ENCODE data around the gene PCGF2. TPM values are rescaled to one million over a fixed set of nuclear protein-coding genes. Genes with fewer than 3 reads are reported as not detected.

The PCGF2 gene
- total RNA-seq, 6 donors from 2014 or later, result 14.6 to 51.7 (median 31.9) TPM

GRCh38 chr17:38752308-38753070, 4.4 kb upstream of the PCGF2 start, which contains the start of gene PSMB3:
Gene PSMB3, plus strand, starts transcription at chr17:38752741. Its CDS starts 86 bp downstream, at chr17:38752827.
- 0 to 1% methylated on average over 39 to 42 of the region's 44 CpGs for WGBS, 2 donors
- TF ChIP-seq CTCF (IDR thresholded peaks at IDR 0.05) (peak in 2 of 6 experiments; percentile 7 to 14), EP300 (IDR thresholded peaks at IDR 0.05) (no peak), POLR2AphosphoS5 (IDR thresholded peaks at IDR 0.05) (peak; percentile 83 to 89), POLR2A (IDR thresholded peaks at IDR 0.05) (peak in 3 of 4 donors; percentile 7 to 75 (median 20))
- DNase-seq (peak; percentile 98 to 100), ATAC-seq (ENCODE audit: low FRiP score in 2 of 2) (peak; percentile 90 to 95)
- Histone ChIP-seq H3K36me3 (peaks cover 6 to 30% (median 20%) of the 10 kb centered on the region in 4 donors), H3K9me3 (no peaks in the 10 kb centered on the region), H3K4me1 (peaks cover 42 to 61% (median 53%) of the 10 kb centered on the region in 4 donors), H3K4me3 (peak within 1 kb of the TSS; percentile 77 to 92 (median 84)), H3K27ac (peak within 1 kb of the TSS; percentile 89 to 95 (median 91)), H3K27me3 (peaks cover 0 to 9% (median 2%) of the 10 kb centered on the region in 4 donors)

- peaks cover 47 to 67% (median 59%) of the 10 kb centered on the region in 4 donors for H3K4me1 ChIP-seq
- 1% methylated on average over 32 to 40 of the region's 44 CpGs for WGBS, 2 donors
- H3K9me3 ChIP-seq, result no peaks in the 10 kb centered on the region
- H3K27me3 ChIP-seq, result peaks cover 0 to 14% (median 2%) of the 10 kb centered on the region in 4 donors
- H3K4me3 ChIP-seq, result peak overlapping the region; percentile 67 to 85 (median 80)
- DNase-seq, result peak; percentile 90 to 91
- peaks cover 6 to 24% (median 15%) of the 10 kb centered on the region in 4 donors for H3K36me3 ChIP-seq
- H3K27ac ChIP-seq, result peak overlapping the region; percentile 89 to 95 (median 91)
- TF ChIP-seq CTCF (IDR thresholded peaks at IDR 0.05) (peak in 1 of 6 experiments; percentile 3), POLR2AphosphoS5 (IDR thresholded peaks at IDR 0.05) (peak in 1 of 2 donors; percentile 42), POLR2A (IDR thresholded peaks at IDR 0.05) (peak in 1 of 4 donors; percentile 17), EP300 (IDR thresholded peaks at IDR 0.05) (no peak)
- peak; percentile 69 to 81 for ATAC-seq (ENCODE audit: low FRiP score in 2 of 2)
These were observed 3.7 kb upstream of the PCGF2 start for GRCh38 chr17:38751808-38752307.

GRCh38 chr17:38751144-38751807, 3.1 kb upstream of the PCGF2 start:
- ATAC-seq (ENCODE audit: low FRiP score in 2 of 2), result no peak
- Histone ChIP-seq H3K4me1 (peaks cover 53 to 73% (median 65%) of the 10 kb centered on the region in 4 donors), H3K27ac (peak overlapping the region; percentile 89 to 95 (median 92)), H3K36me3 (peaks cover 3 to 18% (median 10%) of the 10 kb centered on the region in 4 donors), H3K27me3 (peaks cover 0 to 14% (median 2%) of the 10 kb centered on the region in 4 donors), H3K4me3 (peak overlapping the region in 3 of 4 donors; percentile 77 to 85 (median 82)), H3K9me3 (no peaks in the 10 kb centered on the region)
- no peak for DNase-seq
- 5% methylated on average over 10 of the region's 10 CpGs for WGBS, 2 donors
- TF ChIP-seq CTCF (IDR thresholded peaks at IDR 0.05) (no peak), EP300 (IDR thresholded peaks at IDR 0.05) (no peak), POLR2A (IDR thresholded peaks at IDR 0.05) (no peak), POLR2AphosphoS5 (IDR thresholded peaks at IDR 0.05) (no peak)

GRCh38 chr17:38750312-38751121, 2.4 kb upstream of the PCGF2 start:
- Histone ChIP-seq H3K36me3 (peaks cover 0 to 10% (median 3%) of the 10 kb centered on the region in 4 donors), H3K4me1 (peaks cover 61 to 81% (median 73%) of the 10 kb centered on the region in 4 donors), H3K4me3 (peak overlapping the region in 3 of 4 donors; percentile 84 to 86 (median 85)), H3K9me3 (no peaks in the 10 kb centered on the region), H3K27me3 (peaks cover 0 to 14% (median 2%) of the 10 kb centered on the region in 4 donors), H3K27ac (peak overlapping the region; percentile 89 to 95 (median 92))
- TF ChIP-seq POLR2A (IDR thresholded peaks at IDR 0.05) (no peak), EP300 (IDR thresholded peaks at IDR 0.05) (no peak), CTCF (IDR thresholded peaks at IDR 0.05) (no peak), POLR2AphosphoS5 (IDR thresholded peaks at IDR 0.05) (no peak)
- DNase-seq (no peak), ATAC-seq (ENCODE audit: low FRiP score in 2 of 2) (no peak)
- 20 to 24% methylated on average over 25 to 28 of the region's 28 CpGs for WGBS, 2 donors
